ENCODE measurements around the gene ALDH2.
A peak's percentile ranks its signal among the peaks of the same experiment; 100 is the strongest.

DNA sequence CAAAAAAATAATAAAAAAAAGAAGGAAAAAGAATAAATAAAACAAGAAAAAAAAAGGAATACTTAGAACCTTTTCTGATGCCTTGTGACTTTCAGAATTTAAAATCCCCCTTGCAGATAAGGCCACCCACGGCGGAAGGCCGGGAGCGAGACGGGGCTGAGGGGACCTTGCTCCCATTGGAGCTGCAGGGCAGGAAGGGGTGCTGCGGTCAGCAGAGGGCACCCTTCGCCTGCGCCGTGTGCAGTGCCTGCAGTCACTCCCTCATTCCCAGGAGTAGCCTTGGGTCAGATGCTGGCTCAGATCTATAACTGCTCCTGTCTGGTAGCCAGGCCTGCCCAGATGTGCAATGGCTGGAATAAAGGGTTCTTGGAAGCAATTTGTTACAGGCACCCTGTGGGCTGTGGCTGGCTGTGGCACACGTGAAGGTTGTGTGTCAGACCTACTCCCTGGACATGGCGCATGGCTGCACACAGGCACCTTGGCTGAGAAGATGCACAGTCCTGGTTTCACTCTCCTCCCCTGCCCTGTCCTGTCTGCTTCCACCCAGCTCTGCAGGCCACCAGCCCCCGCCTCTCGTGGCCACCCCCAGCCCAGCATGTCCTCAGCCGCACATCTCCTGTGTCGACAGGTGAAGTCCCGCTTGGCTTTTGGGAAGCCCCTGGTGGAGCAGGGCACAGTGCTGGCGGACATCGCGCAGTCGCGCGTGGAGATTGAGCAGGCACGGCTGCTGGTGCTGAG is 13.4 kb upstream of the ALDH2 start:
- TF ChIP-seq, protein P1, sequence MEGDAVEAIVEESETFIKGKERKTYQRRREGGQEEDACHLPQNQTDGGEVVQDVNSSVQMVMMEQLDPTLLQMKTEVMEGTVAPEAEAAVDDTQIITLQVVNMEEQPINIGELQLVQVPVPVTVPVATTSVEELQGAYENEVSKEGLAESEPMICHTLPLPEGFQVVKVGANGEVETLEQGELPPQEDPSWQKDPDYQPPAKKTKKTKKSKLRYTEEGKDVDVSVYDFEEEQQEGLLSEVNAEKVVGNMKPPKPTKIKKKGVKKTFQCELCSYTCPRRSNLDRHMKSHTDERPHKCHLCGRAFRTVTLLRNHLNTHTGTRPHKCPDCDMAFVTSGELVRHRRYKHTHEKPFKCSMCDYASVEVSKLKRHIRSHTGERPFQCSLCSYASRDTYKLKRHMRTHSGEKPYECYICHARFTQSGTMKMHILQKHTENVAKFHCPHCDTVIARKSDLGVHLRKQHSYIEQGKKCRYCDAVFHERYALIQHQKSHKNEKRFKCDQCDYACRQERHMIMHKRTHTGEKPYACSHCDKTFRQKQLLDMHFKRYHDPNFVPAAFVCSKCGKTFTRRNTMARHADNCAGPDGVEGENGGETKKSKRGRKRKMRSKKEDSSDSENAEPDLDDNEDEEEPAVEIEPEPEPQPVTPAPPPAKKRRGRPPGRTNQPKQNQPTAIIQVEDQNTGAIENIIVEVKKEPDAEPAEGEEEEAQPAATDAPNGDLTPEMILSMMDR (IDR thresholded peaks at IDR 0.05) = peak; percentile 69 to 88 (median 80)
- TF ChIP-seq POLR2AphosphoS5 (IDR thresholded peaks at IDR 0.05) (peak; percentile 14 to 20), EP300 (IDR thresholded peaks at IDR 0.05) (no peak), POLR2A (IDR thresholded peaks at IDR 0.05) (no peak)
